GM12878 (cell line): Measurements from ENCODE around the gene RWDD2A. TPM values are rescaled to one million over a fixed set of nuclear protein-coding genes. Genes with fewer than 3 reads are reported as not detected.

ENCODE experiments used
- ATAC-seq: fragments of 200-7000 bp; cut with Tn5 transposase; 3 replicates; pipeline ENCODE4 v1.9.1; 2020; ENCODE audit warnings: mild to moderate bottlenecking, moderate library complexity
- BruUV-seq: library from RNA; stranded (reverse); fragments of 400-500 nt; replicated peaks from 2 replicates; lab custom pipeline; 2021; lab: Mats Ljungman, UMichigan
- CTCF ChIA-PET: fragments of 300-600 bp; sonication (Branson Sonifier 250); formaldehyde crosslinking; extraction: SDS; loops from one replicate; lab custom pipeline; 2021; ENCODE audit warnings: inconsistent platforms; lab: Yijun Ruan, JAX
- POLR2A ChIA-PET: fragments of 350-600 bp; formaldehyde crosslinking; extraction: SDS; loops from one replicate; lab custom pipeline; 2021; ENCODE audit warnings: inconsistent platforms; lab: Charles Lee
- RAD21 ChIA-PET: fragments of 300-600 bp; sonication (Branson Sonifier 250); formaldehyde crosslinking; loops from one replicate; lab custom pipeline; 2023; ENCODE audit warnings: antibody characterized with exemption; ENCODE audit not compliant: unreplicated experiment; lab: Charles Lee
- SMC1A ChIA-PET: fragments of 300-600 bp; sonication (Branson Sonifier 250); formaldehyde crosslinking; loops from one replicate; lab custom pipeline; 2023; ENCODE audit not compliant: unreplicated experiment, uncharacterized antibody; lab: Charles Lee
- DNase-seq: peaks from one replicate; pipeline ENCODE4 v3.0.0-alpha.2; 2011; ENCODE audit warnings: low read depth, low spot score
- FAIRE-seq: peaks from 3 replicates; lab custom pipeline; 2011; peaks lifted over from hg19 to GRCh38; lab: Jason Lieb, UNC
- H2AFZ ChIP-seq: 2 replicates; pipeline ENCODE4 v1.6.0; 2011; ENCODE audit warnings: low read depth, low read length, control low read depth; ENCODE audit not compliant: control insufficient read depth
- H3K27ac ChIP-seq: 2 replicates; pipeline ENCODE4 v1.5.1; 2011; ENCODE audit warnings: control low read depth; ENCODE audit not compliant: control insufficient read depth, insufficient read depth
- H3K27me3 ChIP-seq, 2 experiments: replicated peaks in 1 of 2; 2 replicates each; pipeline versions ENCODE4 v1.6.0 to v1.6.1; 2011; ENCODE audit warnings: low read length in 1 of 2; ENCODE audit not compliant: control insufficient read depth in 2 of 2, insufficient read depth in 2 of 2
- H3K36me3 ChIP-seq, 2 experiments: 2 replicates each; pipeline ENCODE4 v1.5.1; 2011; ENCODE audit warnings: low read length in 1 of 2; ENCODE audit not compliant: control insufficient read depth in 2 of 2, insufficient read depth in 2 of 2
- H3K4me1 ChIP-seq: 2 replicates; pipeline ENCODE4 v1.6.1; 2011; ENCODE audit warnings: mild to moderate bottlenecking, low read length, moderate library complexity, mixed read lengths; ENCODE audit not compliant: control insufficient read depth, insufficient read depth
- H3K4me2 ChIP-seq: 2 replicates; pipeline ENCODE4 v1.6.0; 2011; ENCODE audit warnings: control low read depth; ENCODE audit not compliant: control insufficient read depth, insufficient read depth
- H3K4me3 ChIP-seq: fragments of 200-600 bp; sonication (generic); 2 replicates; pipeline ENCODE4 v1.5.1; 2016
- H3K79me2 ChIP-seq: 2 replicates; pipeline ENCODE4 v1.6.0; 2011; ENCODE audit warnings: low read length; ENCODE audit not compliant: control insufficient read depth, insufficient read depth
- H3K9ac ChIP-seq: 2 replicates; pipeline ENCODE4 v1.8.0; 2011; ENCODE audit warnings: low read length, control low read depth, mixed read lengths; ENCODE audit not compliant: control insufficient read depth, insufficient read depth
- H3K9me3 ChIP-seq: replicated peaks from 3 replicates; pipeline ENCODE4 v1.5.1; 2011; ENCODE audit warnings: mild to moderate bottlenecking, low read length; ENCODE audit not compliant: control insufficient read depth, insufficient read depth
- H4K20me1 ChIP-seq: 2 replicates; pipeline ENCODE4 v1.6.0; 2011; ENCODE audit not compliant: control insufficient read depth, insufficient read depth
- ATF3 ChIP-seq: IDR thresholded peaks from 2 replicates; pipeline ENCODE4 v1.6.1; 2011; ENCODE audit warnings: low read depth, mild to moderate bottlenecking, low read length, moderate library complexity, borderline replicate concordance; ENCODE audit errors: extremely low read depth
- BHLHE40 ChIP-seq, 2 experiments: fragments of 450-650 bp in 1 of 2; IDR thresholded peaks; 2 replicates each; pipeline ENCODE4 v1.6.1; 2011 to 2017; ENCODE audit warnings: low read depth in 2 of 2, borderline replicate concordance in 1 of 2, improper control_type of control experiment in 1 of 2, low read length in 1 of 2, mild to moderate bottlenecking in 1 of 2
- ESRRA ChIP-seq: IDR thresholded peaks from 2 replicates; pipeline ENCODE4 v1.6.1; 2012; ENCODE audit warnings: mild to moderate bottlenecking, low read length, improper control_type of control experiment
- KLF5 ChIP-seq: fragments of 450-650 bp; IDR thresholded peaks from 2 replicates; pipeline ENCODE4 v1.6.1; 2014; ENCODE audit warnings: mild to moderate bottlenecking; ENCODE audit not compliant: partially characterized antibody
- MTA3 ChIP-seq: IDR thresholded peaks from 2 replicates; pipeline ENCODE4 v1.6.1; 2012; ENCODE audit warnings: low read length, inconsistent platforms, borderline replicate concordance
- SIN3A ChIP-seq: IDR thresholded peaks from 2 replicates; pipeline ENCODE4 v1.6.1; 2012; ENCODE audit warnings: low read depth, low read length, improper control_type of control experiment
- SMC3 ChIP-seq: IDR thresholded peaks from 2 replicates; pipeline ENCODE4 v1.6.1; 2011; ENCODE audit warnings: low read length, improper control_type of control experiment, borderline replicate concordance
- STAT3 ChIP-seq: IDR thresholded peaks from 2 replicates; pipeline ENCODE4 v1.6.1; 2011; ENCODE audit warnings: low read depth, low read length, improper control_type of control experiment
- SUPT20H ChIP-seq: IDR thresholded peaks from 2 replicates; pipeline ENCODE4 v1.6.1; 2011; ENCODE audit warnings: low read depth, mild to moderate bottlenecking, low read length, moderate library complexity, borderline replicate concordance; ENCODE audit not compliant: control insufficient read depth
- SUZ12 ChIP-seq: fragments of 200-600 bp; sonication (generic); IDR thresholded peaks from one replicate; pipeline ENCODE4 v1.6.1; 2018; ENCODE audit warnings: antibody characterized with exemption, mild to moderate bottlenecking; ENCODE audit not compliant: unreplicated experiment
- ZNF24 ChIP-seq: fragments of 450-650 bp; IDR thresholded peaks from 2 replicates; pipeline ENCODE4 v1.6.1; 2017; ENCODE audit warnings: antibody characterized with exemption, mild to moderate bottlenecking
- WGBS: methylation state at CpG from one replicate; pipeline ENCODE4 v1.1.6; 2016; ENCODE audit warnings: low lambda C conversion rate; ENCODE audit not compliant: insufficient replicate concordance, insufficient coverage; ENCODE audit errors: missing lambda C conversion rate; 5-methylcytosine and 5-hydroxymethylcytosine counted together
- in situ Hi-C: fragments of 300-500 bp; cut with MboI; formaldehyde crosslinking; loops from 9 replicates; pipeline ENCODE4 v1.14.3; 2018; ENCODE audit warnings: mixed read lengths
- intact Hi-C: fragments of 100-400 bp; cut with micrococcal nuclease; formaldehyde crosslinking; loops from one replicate; pipeline ENCODE4 v1.14.2; 2022; ENCODE audit not compliant: unreplicated experiment
- polyA plus RNA-seq, 11 experiments: library from polyadenylated mRNA; depleted of rRNA in 4 of 11; unstranded in 6 of 11; stranded (reverse) in 5 of 11; fragments of >200 nt; fragmentation: Nextera tagmentation in 4 of 11; fragmentation: Illumina TruSeq in 1 of 11; extraction: Ambion mirVana in 4 of 11; extraction: Trizol in 1 of 11; gene quantifications; 1 replicate in 1 of 11; 2 replicates in 10 of 11; pipeline versions ENCODE4 v1.2.1 to v1.2.3, GENCODE V29; 2011 to 2016; ENCODE audit warnings: inconsistent platforms in 2 of 11, missing spikeins in 2 of 11, low read depth in 1 of 11
- total RNA-seq, 4 experiments: library from RNA; depleted of rRNA in 3 of 4; stranded (reverse); fragments of >200 nt in 3 of 4; fragmentation: Illumina TruSeq in 1 of 4; extraction: Trizol in 1 of 4; gene quantifications; 2 replicates each; pipeline versions ENCODE4 v1.2.1 to v1.2.3, GENCODE V29; 2013 to 2021
- TF ChIP-seq, protein P1 (sequence below): fragments of 450-650 bp; conservative IDR thresholded peaks from 2 replicates; pipeline ENCODE4 v1.6.1; 2017; ENCODE audit warnings: mild to moderate bottlenecking, moderate library complexity
- TF ChIP-seq, protein P2 (sequence below): IDR thresholded peaks from 2 replicates; pipeline ENCODE4 v1.6.1; 2012; ENCODE audit warnings: low read depth, low read length, improper control_type of control experiment

Gene RWDD2A
- total and polyA plus RNA-seq, 10 of the 15 experiments (the other 5 are each of a cell fraction or from before 2014, with no cell fraction given) = 2.3 to 4.6 (median 2.9) TPM

GRCh38 chr6:83188501-83188900 lies 4.7 kb upstream of the RWDD2A start:
- in situ Hi-C loops = no loop called here
- no TSS peak for BruUV-seq

GRCh38 chr6:83190626-83191025 lies 2.5 kb upstream of the RWDD2A start:
- BruUV-seq = no TSS peak
- no peak for FAIRE-seq
- no peak overlapping the region for H3K4me2 ChIP-seq
- TF ChIP-seq ESRRA = no peak
- TF ChIP-seq SUZ12 = no peak
- no peak for TF ChIP-seq ATF3
- no peak for TF ChIP-seq KLF5
- TF ChIP-seq, protein P1, sequence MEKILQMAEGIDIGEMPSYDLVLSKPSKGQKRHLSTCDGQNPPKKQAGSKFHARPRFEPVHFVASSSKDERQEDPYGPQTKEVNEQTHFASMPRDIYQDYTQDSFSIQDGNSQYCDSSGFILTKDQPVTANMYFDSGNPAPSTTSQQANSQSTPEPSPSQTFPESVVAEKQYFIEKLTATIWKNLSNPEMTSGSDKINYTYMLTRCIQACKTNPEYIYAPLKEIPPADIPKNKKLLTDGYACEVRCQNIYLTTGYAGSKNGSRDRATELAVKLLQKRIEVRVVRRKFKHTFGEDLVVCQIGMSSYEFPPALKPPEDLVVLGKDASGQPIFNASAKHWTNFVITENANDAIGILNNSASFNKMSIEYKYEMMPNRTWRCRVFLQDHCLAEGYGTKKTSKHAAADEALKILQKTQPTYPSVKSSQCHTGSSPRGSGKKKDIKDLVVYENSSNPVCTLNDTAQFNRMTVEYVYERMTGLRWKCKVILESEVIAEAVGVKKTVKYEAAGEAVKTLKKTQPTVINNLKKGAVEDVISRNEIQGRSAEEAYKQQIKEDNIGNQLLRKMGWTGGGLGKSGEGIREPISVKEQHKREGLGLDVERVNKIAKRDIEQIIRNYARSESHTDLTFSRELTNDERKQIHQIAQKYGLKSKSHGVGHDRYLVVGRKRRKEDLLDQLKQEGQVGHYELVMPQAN = no peak
- no peak for TF ChIP-seq STAT3
- no peak for TF ChIP-seq SMC3
- no peak for TF ChIP-seq SUPT20H
- no peak for TF ChIP-seq BHLHE40 (IDR thresholded peaks at IDR 0.05; ENCODE audit: borderline replicate concordance in 1 of 2, low read depth in 2 of 2, low read length in 1 of 2)

More at GRCh38 chr6:83188501-83188900, 4.7 kb upstream of the RWDD2A start:
- POLR2A ChIA-PET = interaction anchor here (1.0 to 2.4 kb wide), 4 partner anchors 8 to 123 kb away, joined by 3 to 8 read pairs (median 5); partner anchors contain the start of gene UBE3D
- Histone ChIP-seq H3K4me2 (no peak overlapping the region), H3K27me3 (no peaks in the 10 kb centered on the region), H3K9ac (no peak overlapping the region), H3K4me3 (no peak overlapping the region), H4K20me1 (no peaks in the 10 kb centered on the region), H2AFZ (no peak overlapping the region), H3K4me1 (no peaks in the 10 kb centered on the region), H3K79me2 (peaks cover 28% of the 10 kb centered on the region), H3K36me3 (peaks cover 0 to 9% of the 10 kb centered on the region in 2 experiments; a peak in 1 of 4 replicates), H3K9me3 (no peaks in the 10 kb centered on the region), H3K27ac (no peak overlapping the region)
- ATAC-seq = no peak
- CTCF ChIA-PET = interaction anchor here (0.7 to 19.2 kb wide), 8 partner anchors 8 to 957 kb away, joined by 3 to 195 read pairs (median 4); partner anchors contain the start of genes DOP1A and UBE3D
- 98% methylated on average over 3 of the region's 3 CpGs for WGBS
- SMC1A ChIA-PET = interaction anchor here (0.8 to 12.1 kb wide), 9 partner anchors 8 to 120 kb away, joined by 3 to 108 read pairs (median 4); partner anchors contain the start of genes DOP1A and UBE3D
- RAD21 ChIA-PET = interaction anchor here (1.8 to 11.8 kb wide), 2 partner anchors 26 to 122 kb away, joined by 5 to 93 read pairs; partner anchors contain the start of genes DOP1A and UBE3D
- no peak for FAIRE-seq
- TF ChIP-seq, protein P2, sequence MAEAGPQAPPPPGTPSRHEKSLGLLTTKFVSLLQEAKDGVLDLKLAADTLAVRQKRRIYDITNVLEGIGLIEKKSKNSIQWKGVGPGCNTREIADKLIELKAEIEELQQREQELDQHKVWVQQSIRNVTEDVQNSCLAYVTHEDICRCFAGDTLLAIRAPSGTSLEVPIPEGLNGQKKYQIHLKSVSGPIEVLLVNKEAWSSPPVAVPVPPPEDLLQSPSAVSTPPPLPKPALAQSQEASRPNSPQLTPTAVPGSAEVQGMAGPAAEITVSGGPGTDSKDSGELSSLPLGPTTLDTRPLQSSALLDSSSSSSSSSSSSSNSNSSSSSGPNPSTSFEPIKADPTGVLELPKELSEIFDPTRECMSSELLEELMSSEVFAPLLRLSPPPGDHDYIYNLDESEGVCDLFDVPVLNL = no peak
- TF ChIP-seq MTA3 = no peak
- TF ChIP-seq ZNF24 = no peak
- TF ChIP-seq SIN3A = no peak
- no peak for DNase-seq
- intact Hi-C loops = no loop called here

More at GRCh38 chr6:83190626-83191025, 2.5 kb upstream of the RWDD2A start:
- in situ Hi-C loops = no loop called here
- Histone ChIP-seq H2AFZ (no peak overlapping the region), H3K27me3 (no peaks in the 10 kb centered on the region), H3K9me3 (no peaks in the 10 kb centered on the region), H3K9ac (no peak overlapping the region), H3K36me3 (no peaks in the 10 kb centered on the region; a peak in 1 of 4 replicates), H3K79me2 (peaks cover 28% of the 10 kb centered on the region), H4K20me1 (no peaks in the 10 kb centered on the region), H3K4me1 (peaks cover 5% of the 10 kb centered on the region), H3K4me3 (no peak overlapping the region; the same call in 1 of the 2 replicates), H3K27ac (no peak overlapping the region)
- ChIA-PET POLR2A (interaction anchor here (0.9 to 2.4 kb wide), 2 partner anchors 123 to 125 kb away, joined by 3 to 8 read pairs; partner anchors contain the start of genes DOP1A and UBE3D), RAD21 (interaction anchor here (11.8 kb wide), 1 partner anchor 124 kb away, joined by 93 read pairs; the partner anchor contains the start of genes DOP1A and UBE3D), CTCF (interaction anchor here (1.2 to 19.2 kb wide), 5 partner anchors 25 to 324 kb away, joined by 3 to 195 read pairs (median 4); partner anchors contain the start of genes DOP1A and UBE3D), SMC1A (interaction anchor here (0.7 to 12.1 kb wide), 4 partner anchors 35 to 122 kb away, joined by 3 to 108 read pairs (median 3); partner anchors contain the start of genes DOP1A and UBE3D)
- ATAC-seq = no peak
- intact Hi-C loops = loop anchor here (5.0 to 10.0 kb wide), 3 partner anchors 103 to 946 kb away; partner anchors contain the start of genes DOP1A, IBTK and UBE3D
- 100% methylated on average over 6 of the region's 6 CpGs for WGBS
- DNase-seq = no peak
